K562 (cell line): ENCODE measurements around the gene MVK.

Source experiments
- CTCF ChIP-seq, 3 experiments: IDR thresholded peaks in 2 of 3; conservative IDR thresholded peaks in 1 of 3; 2 replicates each; pipeline ENCODE4 v1.5.1; 2011 to 2012; ENCODE audit warnings: low read length in 3 of 3, mild to moderate bottlenecking in 3 of 3, control low read depth in 2 of 3, improper control_type of control experiment in 1 of 3, inconsistent platforms in 1 of 3, low read depth in 1 of 3, mixed read lengths in 1 of 3, moderate library complexity in 1 of 3; ENCODE audit not compliant: insufficient read depth in 2 of 3
- POLR2AphosphoS5 ChIP-seq: IDR thresholded peaks from 2 replicates; pipeline ENCODE4 v1.6.1; 2011; ENCODE audit warnings: mild to moderate bottlenecking, low read depth, low read length, moderate library complexity; ENCODE audit not compliant: control insufficient read depth, insufficient read depth
- SRSF9 ChIP-seq: fragments of 200-400 bp; formaldehyde crosslinking; IDR thresholded peaks from 2 replicates; pipeline ENCODE4 v1.6.1; 2017; ENCODE audit warnings: low read depth, low read length, borderline replicate concordance
- ZNF24 ChIP-seq: fragments of 450-650 bp; IDR thresholded peaks from 2 replicates; pipeline ENCODE4 v1.6.1; 2016

GRCh38 chr12:109588461-109589239, 15.1 kb downstream of the MVK start:
- no peak for TF ChIP-seq ZNF24
- TF ChIP-seq CTCF (IDR thresholded peaks at IDR 0.05 in 2 of 3, conservative IDR thresholded peaks at IDR 0.05 in 1 of 3; ENCODE audit: insufficient read depth in 2 of 3, low read depth in 1 of 3, low read length in 3 of 3): no peak
- no peak for TF ChIP-seq SRSF9
- no peak for TF ChIP-seq POLR2AphosphoS5
